Measurements from ENCODE around the gene HACL1.
"Not testable (repeated sequence)": the region's sequence is repeated elsewhere in the genome, so short reads cannot be mapped to it uniquely, and the experiment has no call there.

HACL1 gene

DNA sequence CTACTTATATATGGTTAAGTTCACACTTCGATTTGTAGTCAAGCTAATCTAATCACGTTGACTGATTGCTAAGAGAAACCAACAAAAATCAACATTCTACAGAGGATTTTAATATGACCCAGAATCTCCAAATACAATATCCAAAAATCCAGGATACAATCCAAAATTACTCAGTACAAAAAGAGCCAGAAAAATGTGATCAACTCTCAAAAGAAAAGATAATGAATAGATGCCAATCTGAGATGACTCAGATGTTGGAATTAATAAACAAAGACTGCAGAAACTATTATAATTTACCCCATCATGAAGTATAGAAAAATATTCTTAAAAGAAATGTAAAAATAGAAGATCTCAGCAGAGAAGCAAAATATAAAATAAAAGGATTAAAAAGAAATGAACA, 22.3 kb downstream of the HACL1 start:
- no peak for DNase-seq (ENCODE audit: low read depth in 2 of 2)

DNA sequence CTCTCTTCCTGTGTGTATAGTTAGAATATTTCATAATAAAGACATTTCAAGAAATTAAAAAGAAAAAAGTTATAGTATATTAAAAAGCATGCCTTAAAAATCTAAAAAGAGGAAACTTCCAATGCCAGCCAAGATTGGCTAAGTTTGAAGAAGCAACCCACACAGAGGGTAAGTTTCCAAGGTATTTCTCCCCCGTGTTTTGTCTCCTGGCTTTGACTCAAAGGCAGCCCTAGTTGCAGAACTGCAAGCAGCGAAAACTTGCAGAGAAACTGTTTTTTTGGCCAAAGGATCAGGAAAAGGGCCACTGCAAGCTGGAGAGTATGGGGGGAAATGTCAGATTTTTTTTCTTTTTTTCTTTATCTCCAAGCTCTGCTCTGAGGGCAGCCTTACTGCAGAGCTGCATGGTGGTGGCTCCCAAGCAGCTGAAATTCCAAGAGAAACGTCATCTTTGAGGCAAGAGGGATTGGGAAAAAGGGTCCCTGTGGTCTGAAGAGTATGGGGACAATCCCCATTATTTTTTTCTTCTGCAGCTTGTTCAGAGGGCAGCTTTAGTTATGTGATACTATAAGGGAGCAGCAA, 23.0 kb downstream of the HACL1 start:
- no peak for DNase-seq (ENCODE audit: low read depth in 2 of 2)

DNA sequence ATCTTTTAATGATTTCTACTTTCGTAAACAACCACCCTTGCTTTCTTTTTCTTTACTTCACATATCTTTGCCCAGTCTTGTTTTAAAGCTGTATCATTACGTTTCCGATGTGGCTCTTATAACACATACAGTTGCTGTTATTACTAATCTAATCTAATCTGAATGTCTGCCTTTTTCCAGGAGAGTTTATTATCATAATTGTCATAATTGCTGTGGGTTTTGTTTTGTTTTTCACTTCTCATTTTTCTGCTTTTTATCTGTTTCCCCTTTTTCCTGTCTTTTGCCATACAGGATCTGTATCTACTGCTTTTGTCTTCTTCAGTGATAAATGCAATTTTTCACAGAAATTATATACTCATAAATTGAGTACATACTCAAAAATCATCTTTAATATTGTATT, 24.9 kb downstream of the HACL1 start:
- no peak for DNase-seq (ENCODE audit: low read depth in 2 of 2)

DNA sequence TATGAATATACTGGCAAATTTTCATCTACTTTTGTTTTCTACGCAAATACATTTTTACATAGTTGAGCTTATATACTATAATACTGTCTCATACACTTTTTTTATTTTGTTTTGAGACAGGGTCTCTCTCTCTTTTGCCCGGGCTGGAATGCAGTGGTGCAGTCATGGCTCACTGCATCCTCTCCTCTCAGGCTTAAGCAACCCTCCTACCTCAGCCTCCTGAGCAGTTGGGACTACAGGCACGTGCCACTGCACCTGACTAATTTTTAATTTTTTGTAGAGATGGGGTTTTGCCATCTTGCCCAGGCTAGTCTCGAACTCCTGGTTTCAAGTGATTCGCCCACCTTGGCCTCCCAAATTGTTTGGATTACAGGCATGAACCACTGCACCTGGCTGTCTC, 25.9 kb downstream of the HACL1 start:
- no peak for DNase-seq (ENCODE audit: low read depth in 2 of 2)

DNA sequence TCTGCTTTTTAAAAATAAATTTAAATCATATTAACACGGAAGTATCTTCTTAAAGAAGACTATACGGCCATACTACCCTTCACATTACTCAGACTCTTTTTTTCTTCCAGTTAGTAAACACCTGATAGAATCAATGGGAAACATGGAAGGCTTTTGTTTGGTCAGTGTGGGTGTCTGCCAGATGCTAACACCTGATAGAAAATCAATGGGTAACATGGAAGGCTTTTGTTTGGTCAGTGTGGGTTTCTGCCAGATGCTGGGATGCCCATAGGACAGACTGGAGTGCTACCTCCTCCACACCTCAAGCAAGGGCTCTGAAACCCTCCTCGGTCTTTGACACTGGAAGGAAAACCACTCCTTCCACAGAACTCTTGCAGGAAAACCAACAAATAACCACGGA, 29.2 kb downstream of the HACL1 start:
- DNase-seq (ENCODE audit: low read depth in 2 of 2): no peak

DNA sequence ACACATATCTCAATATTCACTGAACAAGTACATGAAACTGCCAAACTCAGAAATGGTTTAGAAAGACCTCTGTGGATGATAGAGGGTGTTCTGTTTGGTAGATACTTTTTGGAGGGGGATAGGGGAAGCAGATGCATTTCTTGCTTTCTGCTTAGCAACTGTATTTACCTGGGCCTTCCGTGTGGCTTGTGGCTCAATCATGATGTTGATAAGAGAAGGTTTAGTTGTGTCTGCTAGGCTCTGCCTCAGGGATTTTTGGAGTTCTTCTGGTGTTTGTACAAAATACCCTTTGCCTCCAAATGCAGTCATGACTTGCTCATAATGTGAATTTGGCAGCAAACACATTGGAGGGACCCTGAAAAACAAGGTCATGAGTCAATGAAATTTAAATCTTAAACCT, 38.2 kb downstream of the HACL1 start:
- DNase-seq (ENCODE audit: low read depth in 2 of 2): no peak

DNA sequence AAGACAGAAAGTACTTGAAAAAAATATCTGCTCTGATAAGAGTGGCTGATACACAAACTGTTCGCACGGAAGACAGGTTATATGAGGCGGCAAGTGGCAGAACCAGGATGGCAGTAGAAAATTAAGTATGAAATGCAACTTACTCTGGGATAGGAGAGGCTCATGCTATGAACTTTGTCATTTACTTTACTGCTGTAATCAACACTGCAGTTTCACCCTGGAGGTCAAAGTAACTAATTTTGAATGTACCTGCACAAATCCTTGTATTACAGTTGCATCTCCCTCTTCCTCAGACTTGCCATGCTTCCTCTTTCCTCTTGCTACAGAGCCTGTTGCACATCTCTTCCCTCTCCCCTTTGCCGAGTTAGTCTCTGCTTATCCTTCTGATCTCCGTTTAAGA, 38.8 kb downstream of the HACL1 start:
- DNase-seq (ENCODE audit: low read depth in 2 of 2): no peak

DNA sequence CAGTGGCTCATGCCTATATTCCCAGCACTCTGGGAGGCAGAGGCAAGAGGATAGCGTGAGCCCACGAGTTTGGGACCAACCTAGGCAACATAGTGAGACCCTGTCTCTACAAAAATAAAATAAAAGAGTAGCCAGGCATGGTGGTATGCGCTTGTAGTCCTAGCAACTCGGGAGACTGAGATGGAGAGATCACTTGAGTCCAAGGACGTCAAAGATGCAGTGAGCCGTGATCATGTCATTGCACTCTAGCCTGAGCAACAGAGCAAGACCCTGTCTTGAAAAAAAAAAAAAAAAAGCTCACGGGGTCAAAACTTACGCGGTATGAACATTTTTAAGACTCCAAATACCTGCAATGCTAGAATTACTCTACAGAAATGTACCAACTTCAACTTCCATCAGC, 42.8 kb downstream of the HACL1 start:
- no peak for DNase-seq (ENCODE audit: low read depth in 2 of 2)

DNA sequence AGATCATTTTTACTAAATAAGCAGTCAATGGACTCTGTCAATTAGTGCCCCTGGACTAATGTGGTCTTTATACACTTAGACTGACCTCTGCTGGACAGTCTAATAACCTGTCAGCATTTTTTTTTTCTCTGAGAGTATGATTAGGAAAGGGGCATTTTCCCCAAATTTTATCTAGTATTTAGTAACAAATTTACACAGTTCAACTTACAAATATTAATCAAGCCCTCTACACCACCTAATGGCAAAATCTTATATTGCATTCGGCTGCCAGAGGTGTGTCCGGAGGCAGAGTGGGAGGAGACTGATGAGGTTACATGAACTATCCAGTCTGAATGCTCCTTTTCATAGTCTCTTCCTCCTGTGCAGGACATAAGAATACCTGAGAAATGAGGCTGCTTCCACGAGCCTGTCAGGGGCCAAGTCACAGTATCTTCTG, 43.8 kb downstream of the HACL1 start:
- peak; percentile 17 to 20 for DNase-seq (ENCODE audit: low read depth in 2 of 2)

DNA sequence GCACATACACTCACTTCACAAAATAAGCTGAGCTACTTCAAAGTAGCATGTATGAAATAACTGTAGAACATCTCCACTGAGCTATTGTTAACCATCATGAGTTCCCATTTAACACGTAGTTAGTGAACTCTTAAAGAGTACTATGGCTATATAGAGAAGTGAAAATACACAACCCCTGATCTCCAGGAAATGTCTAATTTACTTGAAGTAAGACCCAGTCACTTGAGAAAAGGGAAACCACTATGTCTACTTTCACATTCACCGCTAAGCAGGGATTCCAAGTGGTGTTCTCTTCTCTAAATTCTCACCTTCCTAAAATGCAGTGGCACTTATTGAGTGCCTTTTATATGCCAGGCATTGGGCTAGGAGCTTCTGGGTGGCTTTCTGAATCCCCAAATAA, 44.9 kb downstream of the HACL1 start:
- DNase-seq (ENCODE audit: low read depth in 2 of 2): no peak

DNA sequence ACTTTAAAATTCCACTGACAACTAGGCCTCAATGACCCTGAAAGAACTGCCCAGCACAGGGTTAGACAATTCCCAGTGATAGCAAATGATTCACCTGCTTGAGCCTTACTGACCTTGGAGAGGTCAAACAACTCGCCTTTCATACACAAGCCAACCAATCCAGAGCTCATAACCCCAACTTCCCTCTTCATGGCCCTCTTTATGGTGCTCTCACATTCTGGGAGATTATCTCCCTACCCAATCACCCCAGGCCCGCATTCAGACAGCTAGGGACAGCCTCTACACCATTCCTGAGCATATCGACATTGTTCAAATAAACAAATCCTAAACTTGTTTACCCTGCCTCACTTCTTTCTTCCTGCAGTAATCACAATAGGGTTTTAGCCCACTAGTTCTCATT, 47.6 kb downstream of the HACL1 start:
- DNase-seq (ENCODE audit: low read depth in 2 of 2): no peak

DNA sequence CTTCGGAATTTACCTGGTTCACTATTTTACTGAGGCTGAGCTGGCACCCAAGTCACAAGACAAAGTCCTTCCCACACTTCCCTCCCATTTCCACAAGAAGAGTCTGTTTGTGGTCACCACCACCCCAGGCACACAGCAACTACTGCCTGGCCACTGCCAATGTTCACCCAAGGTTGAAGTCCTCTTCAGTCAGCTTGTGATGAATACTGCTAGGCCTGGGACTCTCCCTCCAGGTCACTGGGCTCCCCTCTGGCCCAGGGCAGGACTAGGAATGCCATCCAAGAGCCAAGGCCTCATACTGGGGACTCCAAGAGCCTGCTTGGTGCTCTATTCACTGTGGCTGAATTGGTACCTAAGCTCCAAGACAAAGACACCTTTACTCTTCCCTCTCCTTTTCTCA, 49.5 kb downstream of the HACL1 start:
- no peak for DNase-seq (ENCODE audit: low read depth in 2 of 2)

DNA sequence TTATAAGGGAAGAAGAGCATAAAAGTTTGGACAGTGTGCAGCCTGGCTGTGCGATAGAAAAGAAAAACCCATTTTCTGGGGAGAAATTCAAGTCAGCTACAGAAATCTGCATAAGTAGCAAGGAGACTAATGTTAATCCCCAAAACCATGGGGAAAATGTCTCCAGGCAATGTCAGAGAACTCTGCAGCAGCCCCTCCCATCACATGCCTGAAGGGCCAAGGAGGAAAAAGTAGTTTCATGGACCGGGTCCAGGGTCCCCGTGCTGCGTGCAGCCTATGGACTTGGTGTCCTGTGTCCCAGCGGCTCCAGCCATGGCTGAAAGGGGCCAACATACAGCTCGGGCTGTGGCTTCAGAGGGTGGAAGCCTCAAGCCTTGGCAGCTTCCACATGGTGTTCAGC, 51.5 kb downstream of the HACL1 start:
- no peak for DNase-seq (ENCODE audit: low read depth in 2 of 2)

DNA sequence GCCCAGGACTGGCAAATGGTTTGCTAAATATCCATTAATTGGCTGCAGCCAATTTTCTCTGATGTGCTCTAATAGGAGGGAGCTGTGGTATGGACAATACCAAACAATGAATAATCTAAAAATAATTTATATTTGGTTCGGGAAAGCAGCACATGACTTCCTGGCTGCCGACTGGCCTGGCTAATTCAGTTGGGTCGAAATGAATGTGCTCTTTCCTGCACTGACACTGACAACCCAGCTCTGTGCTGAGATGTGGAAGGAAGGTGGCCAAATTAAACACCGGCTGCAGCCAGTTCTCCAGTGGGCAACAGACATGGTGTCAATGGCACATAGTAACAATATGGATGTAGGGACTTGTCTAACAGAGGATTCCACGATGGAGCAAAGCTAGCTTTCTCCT, 58.8 kb downstream of the HACL1 start:
- no peak for DNase-seq (ENCODE audit: low read depth in 2 of 2)

DNA sequence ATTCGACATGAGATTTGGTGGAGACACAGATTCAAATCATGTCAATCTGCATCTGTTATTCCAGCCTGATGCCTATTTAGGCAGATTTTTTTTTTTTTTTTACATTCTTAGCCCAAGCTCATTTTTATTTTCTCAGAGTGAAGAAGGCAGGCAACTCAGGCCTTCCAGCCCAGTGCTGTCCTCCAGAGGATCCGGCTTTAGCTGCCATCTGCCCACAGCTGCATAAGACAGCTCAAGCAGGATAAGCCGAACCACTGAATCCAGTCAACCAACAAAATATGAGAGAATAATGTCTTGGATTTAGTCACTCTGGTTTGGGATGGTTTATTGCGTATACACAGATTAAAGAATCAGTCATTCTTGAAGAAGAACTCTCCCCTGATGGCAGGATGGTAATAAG, 60.0 kb downstream of the HACL1 start:
- DNase-seq (ENCODE audit: low read depth in 2 of 2): no peak

DNA sequence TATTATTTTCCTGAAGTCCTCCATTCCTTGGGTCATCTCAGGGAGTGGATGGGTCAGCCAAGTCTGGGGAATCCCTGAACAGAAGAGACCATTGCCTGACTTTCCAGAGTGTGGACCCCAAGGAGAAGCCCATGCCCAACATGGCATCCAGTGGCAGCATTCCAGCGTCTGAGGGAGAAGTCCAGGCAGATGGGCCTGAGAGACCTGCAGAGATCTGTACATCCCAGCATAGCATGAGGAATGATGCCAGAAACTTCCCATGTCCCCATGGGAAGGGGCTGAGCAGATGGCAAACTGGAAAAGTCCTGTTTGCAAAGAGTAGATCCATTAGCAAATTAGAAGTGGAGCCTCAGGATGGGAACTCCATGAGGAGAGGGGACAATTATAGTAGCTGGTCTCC, 62.3 kb downstream of the HACL1 start:
- DNase-seq (ENCODE audit: low read depth in 2 of 2): no peak

DNA sequence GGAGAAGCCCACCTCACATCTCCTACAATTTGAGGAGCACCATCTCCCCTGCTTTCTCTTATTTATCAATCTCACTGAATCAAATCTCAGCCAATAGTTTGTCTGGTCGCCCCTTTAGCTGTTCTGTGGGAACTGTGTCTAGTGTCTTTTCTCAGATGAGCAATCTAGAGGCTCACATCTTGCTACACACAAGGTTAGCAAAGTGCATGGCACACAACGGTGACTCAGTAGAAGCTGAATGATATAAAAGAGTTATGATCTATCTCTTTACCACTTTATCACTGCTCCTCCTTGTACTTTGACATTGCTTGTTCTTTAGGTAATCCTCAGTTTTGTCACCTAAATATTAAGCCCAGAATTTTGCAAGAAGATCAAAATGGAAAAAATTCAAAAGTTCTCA, 63.0 kb downstream of the HACL1 start:
- DNase-seq (ENCODE audit: low read depth in 2 of 2): no peak

DNA sequence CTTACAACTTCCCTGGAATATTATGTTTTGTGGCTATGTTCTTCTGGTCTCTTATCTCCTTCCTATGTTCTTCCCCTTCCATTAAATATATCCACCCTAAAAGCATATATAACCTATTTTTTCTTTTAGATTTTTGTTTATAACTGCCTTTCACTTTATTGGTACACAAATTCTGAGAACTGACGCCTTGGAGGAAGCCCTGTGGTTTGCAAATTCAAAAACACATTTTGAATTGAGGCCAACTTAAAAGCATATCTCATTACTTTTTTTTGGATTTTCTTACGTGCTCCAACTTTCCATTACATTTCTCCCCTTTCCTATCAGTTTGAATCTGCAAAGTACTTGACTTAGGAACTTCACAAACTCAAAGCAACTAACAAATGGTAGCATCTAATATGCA, 64.5 kb downstream of the HACL1 start:
- no peak for DNase-seq (ENCODE audit: low read depth in 2 of 2)

DNA sequence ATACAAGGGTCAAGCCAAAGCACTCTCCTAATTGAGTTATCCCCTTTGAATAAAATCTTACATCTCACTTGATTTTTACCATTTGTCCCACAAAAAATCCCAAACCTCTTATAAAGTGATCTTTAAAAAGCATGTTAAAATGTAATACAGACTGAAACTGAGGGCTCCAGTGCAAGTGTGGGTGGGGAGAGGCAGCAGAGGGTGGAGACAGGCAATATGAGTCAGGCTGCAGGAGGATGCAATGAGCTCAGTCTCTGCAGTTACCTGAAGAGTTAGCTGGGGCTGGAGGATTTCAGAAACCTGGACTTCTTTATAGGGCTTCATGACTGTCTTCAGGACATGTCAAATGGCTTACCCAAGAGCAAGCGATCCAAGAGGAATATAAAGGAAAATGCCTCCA, 65.6 kb downstream of the HACL1 start:
- DNase-seq (ENCODE audit: low read depth in 2 of 2): peak; percentile 12 to 31

DNA sequence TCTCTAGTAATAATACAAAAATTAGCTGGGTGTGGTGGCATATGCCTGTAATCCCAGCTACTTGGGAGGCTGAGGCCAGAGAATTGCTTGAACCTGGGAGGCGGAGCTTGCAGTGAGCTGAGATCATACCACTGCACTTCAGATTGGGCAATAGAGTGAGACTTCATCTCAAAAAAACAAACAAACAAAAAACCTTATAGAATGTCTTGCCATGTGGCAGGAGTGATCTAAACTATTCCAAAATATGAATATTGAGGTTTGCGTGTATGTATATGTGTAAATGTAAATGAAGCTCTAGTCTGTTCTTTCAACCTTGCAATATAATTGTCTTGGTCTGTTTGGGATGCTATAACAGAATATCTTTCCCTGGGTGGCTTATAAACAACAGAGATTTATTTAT, 68.8 kb downstream of the HACL1 start:
- not testable (repeated sequence) for DNase-seq (ENCODE audit: low read depth in 2 of 2)

DNA sequence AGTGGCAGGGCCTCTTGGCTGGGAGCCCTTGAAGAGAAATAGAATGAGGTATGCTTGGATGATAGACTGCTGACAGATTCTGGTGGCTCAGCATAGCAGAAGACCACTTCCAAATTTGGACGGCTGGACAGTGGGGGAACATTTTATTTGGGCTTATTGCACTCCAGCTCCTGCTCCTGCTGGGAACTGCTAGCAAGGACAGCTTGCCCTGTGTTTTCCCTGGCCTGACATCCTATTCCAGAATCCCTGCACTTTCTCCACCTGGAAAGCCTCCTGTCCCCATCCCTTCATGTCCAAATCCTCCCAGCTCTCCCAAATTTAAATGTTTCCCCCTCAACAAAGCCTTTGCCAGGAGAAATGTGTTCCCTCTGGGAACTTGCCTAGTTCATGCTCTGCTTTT, 70.0 kb downstream of the HACL1 start:
- DNase-seq (ENCODE audit: low read depth in 2 of 2): no peak

DNA sequence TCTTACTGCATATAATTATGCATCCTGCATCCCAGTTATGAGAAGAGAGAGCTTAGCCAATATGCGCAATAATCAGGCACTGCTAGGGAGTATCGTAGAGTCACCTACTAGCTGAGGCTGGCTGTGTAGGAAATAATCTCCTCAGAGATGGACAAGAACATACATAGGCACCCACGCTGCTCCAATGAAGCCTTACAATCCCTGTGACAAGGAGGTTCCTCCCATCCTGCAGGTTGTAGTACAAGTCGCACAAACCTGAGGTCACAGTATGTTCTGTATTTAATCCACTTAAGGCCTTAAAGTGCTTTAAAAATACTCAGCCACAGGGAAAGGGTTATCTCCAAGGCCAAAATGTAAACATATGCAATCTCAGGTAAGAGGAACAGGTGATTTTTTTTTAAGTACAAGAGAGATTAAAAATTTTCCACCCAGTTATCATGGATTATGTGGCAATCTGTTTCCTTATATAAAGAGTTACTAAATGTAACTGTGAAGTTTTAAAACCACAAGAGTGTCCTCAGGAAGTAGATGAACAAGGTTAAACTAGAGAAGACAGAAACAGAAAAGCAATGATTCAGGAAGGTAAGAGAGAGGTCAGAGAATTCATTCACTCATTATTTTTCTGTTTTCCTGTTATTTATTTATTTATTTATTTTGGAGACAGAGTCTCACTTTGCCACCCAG, 72.4 kb downstream of the HACL1 start:
- no peak for DNase-seq (ENCODE audit: low read depth in 2 of 2)

DNA sequence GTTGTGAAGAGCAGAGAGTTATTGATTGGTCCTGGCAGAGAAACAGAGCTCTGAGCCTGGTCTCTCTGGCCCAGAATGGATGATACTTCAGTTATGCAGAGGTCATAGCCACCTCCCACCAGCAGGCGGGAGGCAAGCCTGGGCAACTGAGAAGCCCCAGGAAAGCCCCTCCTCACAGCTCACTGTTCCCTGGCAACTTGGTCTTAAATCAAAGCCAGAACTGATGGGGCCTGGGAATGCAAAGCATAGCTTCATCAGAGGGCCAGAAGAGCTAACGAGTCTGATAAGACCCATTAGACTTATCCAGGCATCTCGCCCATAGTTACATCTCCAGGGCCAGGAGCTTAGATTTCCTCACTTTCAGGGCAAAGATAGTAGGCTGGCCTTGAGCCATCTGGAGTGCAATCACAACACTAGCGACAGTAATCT, 74.3 kb downstream of the HACL1 start:
- DNase-seq (ENCODE audit: low read depth in 2 of 2): no peak

DNA sequence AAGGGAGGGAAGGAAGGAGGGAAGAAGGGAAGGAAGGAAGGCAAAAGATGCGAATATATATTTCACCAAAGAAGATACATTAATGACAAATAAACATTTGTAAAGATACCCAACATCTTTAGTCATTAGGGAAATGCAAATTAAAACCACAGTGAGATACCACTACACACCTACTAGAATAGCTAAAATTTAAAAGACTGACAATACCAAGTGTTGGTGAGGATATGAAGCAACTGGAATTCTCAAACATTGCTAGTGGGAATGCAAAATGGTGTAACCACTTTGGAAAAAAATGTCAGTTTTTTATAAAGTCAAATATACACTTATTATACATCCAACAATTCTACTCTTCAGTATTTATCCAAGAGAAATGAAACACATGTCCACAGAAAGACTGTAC, 75.6 kb downstream of the HACL1 start:
- DNase-seq (ENCODE audit: low read depth in 2 of 2): no peak
